22Rv1 (cell line): ENCODE measurements around the gene TMTC1.

Experiments
- H3K27ac ChIP-seq: fragments of 450-650 bp; 2 replicates; pipeline ENCODE4 v1.5.1; 2017
- CTCF ChIP-seq: fragments of 450-650 bp; IDR thresholded peaks from 2 replicates; pipeline ENCODE4 v1.5.1; 2017; ENCODE audit warnings: mild to moderate bottlenecking
- ZFX ChIP-seq: fragments of 450-650 bp; IDR thresholded peaks from 2 replicates; pipeline ENCODE4 v1.6.1; 2017; ENCODE audit warnings: antibody characterized with exemption, borderline replicate concordance

Gene TMTC1

GRCh38 chr12:29531471-29531870 is 252.3 kb downstream of the TMTC1 start:
- TF ChIP-seq ZFX (no peak), CTCF (no peak)

GRCh38 chr12:29530436-29530835 is 253.3 kb downstream of the TMTC1 start:
- TF ChIP-seq ZFX: no peak
- TF ChIP-seq CTCF: no peak
- H3K27ac ChIP-seq: no peak overlapping the region

More at GRCh38 chr12:29531471-29531870, 252.3 kb downstream of the TMTC1 start:
- no peak overlapping the region for H3K27ac ChIP-seq

- no peak overlapping the region for H3K27ac ChIP-seq
- TF ChIP-seq ZFX (no peak), CTCF (no peak)
These were observed 255.6 kb downstream of the TMTC1 start for GRCh38 chr12:29528161-29528560.

GRCh38 chr12:29521951-29522350 is 261.8 kb downstream of the TMTC1 start:
- TF ChIP-seq ZFX: no peak
- no peak for TF ChIP-seq CTCF
- no peak overlapping the region for H3K27ac ChIP-seq

GRCh38 chr12:29519585-29520182 is 264.1 kb downstream of the TMTC1 start:
- H3K27ac ChIP-seq: no peak overlapping the region
- TF ChIP-seq CTCF (peak; percentile 84), ZFX (no peak)

- no peak overlapping the region for H3K27ac ChIP-seq
- no peak for TF ChIP-seq ZFX
- TF ChIP-seq CTCF: no peak
These were observed 265.3 kb downstream of the TMTC1 start for GRCh38 chr12:29518407-29518806.

GRCh38 chr12:29517264-29517663 is 266.5 kb downstream of the TMTC1 start:
- H3K27ac ChIP-seq: no peak overlapping the region
- no peak for TF ChIP-seq ZFX
- TF ChIP-seq CTCF: peak; percentile 53
